ENCODE results near the gene NLRP3.
"Not testable (repeated sequence)": the region's sequence is repeated elsewhere in the genome, so short reads cannot be mapped to it uniquely, and the experiment has no call there.

Gene NLRP3

DNA sequence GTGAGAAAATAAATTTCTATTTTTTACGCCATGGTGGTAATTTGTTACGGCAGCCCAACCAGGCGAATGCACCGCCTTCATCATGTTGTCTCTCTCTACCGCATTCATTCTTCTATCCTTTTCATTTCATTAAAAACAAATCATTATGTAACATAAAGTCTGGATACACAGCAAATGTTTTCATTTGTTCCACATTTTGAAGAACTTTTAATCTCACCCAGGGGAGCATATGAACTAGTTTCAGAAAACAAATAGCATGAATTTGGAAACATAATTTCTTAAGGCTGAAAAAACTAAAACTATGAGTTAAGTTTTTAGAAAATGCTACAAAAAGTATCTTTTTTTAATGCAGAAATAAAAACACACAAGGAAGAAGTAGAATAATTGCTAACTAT, 53.2 kb downstream of the NLRP3 start:
- no peak for DNase-seq (ENCODE audit: low read depth)

DNA sequence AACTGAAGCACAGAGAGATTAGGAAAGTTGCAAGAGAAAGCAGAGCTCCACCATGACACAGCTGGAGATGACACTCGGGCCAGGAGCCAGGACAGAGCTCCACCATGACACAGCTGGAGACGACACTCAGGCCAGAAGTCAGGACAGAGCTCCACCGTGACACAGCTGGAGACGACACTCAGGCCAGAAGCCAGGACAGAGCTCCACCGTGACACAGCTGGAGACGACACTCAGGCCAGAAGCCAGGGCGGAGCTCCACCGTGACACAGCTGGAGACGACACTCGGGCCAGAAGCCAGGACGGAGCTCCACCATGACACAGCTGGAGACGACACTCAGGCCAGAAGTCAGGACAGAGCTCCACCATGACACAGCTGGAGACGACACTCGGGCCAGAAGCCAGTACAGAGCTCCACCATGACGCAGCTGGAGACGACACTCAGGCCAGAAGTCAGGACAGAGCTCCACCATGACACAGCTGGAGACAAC, 55.0 kb downstream of the NLRP3 start:
- DNase-seq (ENCODE audit: low read depth) = not testable (repeated sequence)

DNA sequence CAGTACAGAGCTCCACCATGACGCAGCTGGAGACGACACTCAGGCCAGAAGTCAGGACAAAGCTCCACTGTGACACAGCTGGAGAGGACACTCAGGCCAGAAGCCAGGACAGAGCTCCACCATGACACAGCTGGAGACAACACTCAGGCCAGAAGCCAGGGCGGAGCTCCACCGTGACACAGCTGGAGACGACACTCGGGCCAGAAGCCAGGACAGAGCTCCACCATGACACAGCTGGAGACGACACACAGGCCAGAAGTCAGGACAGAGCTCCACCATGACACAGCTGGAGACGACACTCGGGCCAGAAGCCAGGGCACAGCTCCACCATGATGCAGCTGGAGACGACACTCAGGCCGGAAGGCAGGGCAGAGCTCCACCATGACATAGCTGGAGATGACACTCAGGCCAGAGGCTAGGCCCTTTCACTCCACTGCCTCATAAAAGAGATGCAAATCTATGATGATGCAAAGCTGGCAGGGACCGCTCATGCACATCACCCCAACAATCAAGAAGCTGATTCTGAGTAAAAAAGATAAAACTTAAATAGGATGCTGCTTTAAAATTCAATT, 55.6 kb downstream of the NLRP3 start:
- DNase-seq (ENCODE audit: low read depth) = no peak

DNA sequence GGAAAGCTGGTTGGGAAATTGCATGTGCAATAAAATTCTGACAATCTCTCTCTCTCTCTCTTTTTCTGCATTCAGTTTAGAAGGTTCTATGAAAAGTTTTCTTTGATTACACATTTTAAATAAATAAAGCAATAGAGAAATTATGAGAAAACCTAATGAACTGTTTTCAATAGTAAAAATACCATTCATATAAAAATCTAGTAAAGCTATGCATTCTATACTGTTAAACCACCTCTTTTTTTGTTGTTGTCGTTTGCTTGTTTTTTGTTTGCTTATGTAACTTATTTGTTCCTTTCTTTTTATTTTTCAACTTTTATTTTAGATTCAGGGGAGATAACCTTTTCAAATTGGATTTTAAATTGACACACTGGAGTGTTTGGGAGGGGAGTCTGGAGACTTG, 56.1 kb downstream of the NLRP3 start:
- no peak for DNase-seq (ENCODE audit: low read depth)

DNA sequence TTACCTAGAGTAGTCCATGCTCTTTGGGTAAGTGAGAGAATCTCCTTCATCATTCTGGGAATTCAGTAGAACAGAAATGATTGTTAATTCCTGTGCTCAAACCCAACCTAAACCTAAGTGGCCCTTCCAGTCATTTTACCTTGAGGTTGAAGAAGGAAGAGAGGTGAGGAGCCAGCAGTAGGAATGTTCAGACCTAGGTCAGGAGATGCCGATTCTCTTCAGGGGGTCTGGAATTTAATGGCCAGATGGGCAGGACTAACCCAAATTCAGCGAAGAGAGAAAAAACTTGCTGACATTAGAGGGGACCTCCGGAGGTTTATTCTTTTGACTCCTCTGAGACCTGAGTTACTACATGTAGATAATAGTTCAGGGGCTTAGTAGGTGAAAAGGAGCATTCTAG, 58.4 kb downstream of the NLRP3 start:
- DNase-seq (ENCODE audit: low read depth) = no peak

DNA sequence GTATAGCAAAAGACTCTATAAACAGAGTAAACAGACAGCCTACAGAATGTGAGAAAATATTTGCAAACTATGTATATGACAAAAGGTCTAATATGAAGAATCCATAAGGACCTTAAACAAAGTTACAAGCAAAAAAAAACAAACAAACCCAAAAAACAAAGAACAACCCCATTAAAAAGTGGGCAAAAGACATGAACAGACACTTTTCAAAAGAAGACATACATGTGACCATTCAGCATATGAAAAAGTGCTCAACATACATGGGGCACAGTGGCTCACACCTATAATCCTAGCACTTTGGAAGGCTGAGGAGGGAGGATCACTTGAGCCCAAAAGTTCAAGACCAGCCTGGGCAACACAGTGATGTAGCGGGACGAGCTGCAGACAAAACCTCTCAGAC, 59.8 kb downstream of the NLRP3 start:
- no peak for DNase-seq (ENCODE audit: low read depth)

DNA sequence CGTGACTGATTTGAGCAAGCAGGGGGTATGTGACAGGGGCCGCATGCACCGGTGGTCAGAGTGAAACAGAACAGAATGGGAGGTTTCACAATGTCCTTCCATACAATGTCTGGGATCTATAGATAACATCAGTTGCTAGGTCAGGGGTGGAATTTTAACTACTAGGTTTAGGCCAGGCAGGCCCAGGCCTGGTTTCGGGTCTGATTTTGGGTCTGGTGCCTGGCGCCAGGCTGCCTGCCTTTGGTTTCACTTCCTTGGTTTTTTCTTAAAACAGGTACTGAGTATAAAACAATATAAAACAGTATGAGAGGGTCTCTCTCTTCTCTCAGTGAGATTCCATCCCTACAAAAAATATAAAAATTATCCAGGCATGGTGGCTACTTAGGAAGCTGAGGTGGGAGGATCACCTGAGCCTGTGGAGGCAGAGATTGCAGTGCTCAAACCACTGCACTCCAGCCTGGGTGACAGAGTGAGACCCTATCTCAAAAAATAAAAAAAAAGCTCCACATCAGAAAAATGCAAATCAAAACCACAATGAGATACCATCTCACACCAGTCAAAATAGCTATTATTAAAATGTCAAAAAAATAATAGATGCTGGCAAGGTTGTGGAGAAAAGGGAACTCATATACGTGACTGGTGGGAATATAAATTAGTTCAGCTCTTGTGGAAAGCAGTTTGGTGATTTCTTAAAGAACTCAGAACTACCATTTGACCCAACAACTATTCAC, 60.5 kb downstream of the NLRP3 start:
- DNase-seq (ENCODE audit: low read depth) = not testable (repeated sequence)

DNA sequence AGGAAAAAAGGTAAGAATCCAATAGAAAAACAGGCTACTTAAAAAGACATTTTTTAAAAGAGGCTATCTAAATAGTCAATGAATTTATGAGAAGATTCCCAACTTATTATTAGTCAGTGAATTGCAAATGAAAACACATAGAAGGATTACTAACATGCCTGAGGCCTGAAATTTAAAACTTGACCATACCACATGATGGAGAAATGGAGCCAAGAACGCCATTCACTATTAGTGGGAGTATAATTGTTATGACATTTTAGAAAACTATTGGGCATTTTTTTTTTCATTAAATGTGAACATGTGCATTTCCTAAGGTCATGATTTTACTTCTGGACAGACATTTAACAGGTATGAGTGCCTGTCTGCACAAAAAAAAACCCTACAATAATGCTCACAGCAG, 66.8 kb downstream of the NLRP3 start:
- no peak for DNase-seq (ENCODE audit: low read depth)

DNA sequence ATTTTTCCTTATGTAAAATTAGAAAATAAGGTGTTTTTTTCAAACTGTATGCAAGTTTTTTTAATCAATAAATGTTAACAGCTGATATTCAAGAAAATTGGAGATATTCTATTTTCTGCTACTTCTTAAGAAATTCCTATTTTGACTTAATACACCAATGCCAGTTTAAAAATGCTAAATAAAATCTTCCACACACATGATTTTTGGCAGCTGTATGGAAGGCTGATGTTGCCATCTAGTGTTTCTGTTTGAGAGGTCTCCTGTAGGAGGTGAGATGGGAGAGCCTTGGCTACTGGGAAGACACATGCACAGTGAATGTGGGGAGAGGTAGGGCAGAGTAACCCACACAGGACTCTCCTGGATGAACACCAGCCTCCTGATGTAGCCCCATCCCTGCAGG, 71.1 kb downstream of the NLRP3 start:
- DNase-seq (ENCODE audit: low read depth) = no peak

DNA sequence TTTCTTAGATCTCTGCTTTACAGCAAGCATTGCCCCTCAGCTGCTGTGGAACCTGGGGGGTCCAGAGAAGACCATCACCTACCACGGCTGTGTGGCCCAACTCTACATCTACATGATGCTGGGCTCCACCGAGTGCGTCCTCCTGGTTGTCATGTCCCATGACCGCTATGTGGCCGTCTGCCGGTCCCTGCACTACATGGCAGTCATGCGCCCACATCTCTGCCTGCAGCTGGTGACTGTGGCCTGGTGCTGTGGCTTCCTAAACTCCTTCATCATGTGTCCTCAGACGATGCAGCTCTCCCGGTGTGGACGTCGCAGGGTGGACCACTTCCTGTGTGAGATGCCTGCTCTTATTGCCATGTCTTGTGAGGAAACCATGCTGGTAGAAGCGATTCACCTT, 75.4 kb downstream of the NLRP3 start:
- no peak for DNase-seq (ENCODE audit: low read depth)

DNA sequence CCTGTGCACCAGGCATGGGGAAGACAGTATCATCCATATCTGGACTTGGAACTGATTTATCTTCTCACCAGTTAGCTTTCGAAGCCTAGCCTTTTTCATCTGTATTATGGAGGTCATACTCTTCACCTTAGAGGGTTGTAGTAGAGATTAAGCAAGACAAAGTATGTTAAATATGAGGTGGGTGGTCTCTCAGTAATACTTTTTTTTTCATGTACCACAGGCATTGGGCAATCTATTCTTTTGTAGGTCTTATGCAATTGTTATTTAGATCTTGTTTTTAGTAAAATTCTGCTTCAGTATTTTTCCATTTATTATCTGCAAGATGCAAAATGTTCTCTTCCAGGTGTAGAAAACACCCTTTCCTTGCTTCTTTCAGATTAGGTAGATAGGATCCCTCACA, 77.1 kb downstream of the NLRP3 start:
- no peak for DNase-seq (ENCODE audit: low read depth)

DNA sequence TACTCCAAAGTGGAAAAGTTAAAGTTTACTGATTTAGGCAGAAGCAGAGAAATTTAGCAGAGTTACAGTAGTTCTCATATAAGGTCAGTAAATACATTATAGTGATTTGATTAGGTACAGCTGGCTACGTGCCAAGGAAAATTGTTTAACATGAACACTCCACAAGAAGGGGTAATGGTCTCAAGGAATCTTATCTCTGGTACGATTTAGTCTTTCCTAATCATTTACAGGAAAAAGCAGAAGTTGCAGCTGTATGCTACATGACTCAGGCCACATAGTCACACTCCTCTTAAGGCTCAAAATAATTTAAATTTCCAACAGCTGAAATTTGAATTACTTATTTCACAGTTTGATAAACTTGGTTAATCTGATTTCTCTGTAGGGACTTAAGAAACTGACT, 78.8 kb downstream of the NLRP3 start:
- DNase-seq (ENCODE audit: low read depth) = no peak

DNA sequence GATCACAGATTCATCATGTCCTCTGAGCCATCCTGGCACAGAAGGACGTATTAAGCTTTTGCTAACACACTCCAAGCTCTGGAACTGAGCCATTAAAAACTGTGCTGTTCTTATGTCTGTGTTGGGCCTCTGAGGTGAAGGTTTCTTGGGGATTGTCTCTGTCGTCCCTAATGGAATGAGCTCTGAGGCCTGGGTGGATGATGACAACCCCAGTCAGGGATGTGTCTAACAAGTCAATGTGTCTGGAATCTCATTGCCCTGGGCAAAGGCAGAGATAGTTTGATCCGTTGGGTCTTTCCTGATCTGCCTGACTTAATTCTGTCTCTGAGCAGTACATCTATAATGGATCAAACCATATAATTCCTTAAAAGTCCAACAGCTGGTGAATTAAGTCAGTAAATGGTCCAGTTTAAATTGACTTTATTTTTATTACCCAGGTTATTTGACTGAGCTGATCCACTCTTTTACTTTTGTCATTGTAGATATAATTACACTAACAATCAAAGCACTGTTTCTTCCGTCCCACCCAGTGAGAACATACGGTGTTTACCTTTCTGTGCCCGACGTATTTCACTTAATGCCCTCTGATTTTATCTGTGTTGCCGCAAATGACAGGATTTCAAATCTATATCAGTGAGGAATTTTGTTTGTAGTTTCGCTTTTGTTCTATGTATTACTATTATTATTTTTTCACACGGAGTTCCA, 80.8 kb downstream of the NLRP3 start:
- no peak for DNase-seq (ENCODE audit: low read depth)
